Smooth muscle cell (in vitro differentiated cells): ENCODE results near the gene FADD. TPM values are rescaled to one million over a fixed set of nuclear protein-coding genes. Genes with fewer than 3 reads are reported as not detected.
A peak's percentile ranks its signal among the peaks of the same experiment; 100 is the strongest.

Experiments
- DNase-seq: peaks from one replicate; lab custom pipeline; 2025; ENCODE audit not compliant: unreplicated experiment; lab: John Stamatoyannopoulos, UW
- H2AFZ ChIP-seq: fragments of 200-600 bp; sonication (generic); 2 replicates; pipeline ENCODE4 v1.6.0; 2016; ENCODE audit warnings: antibody characterized with exemption, low read depth, mild to moderate bottlenecking
- H3F3A ChIP-seq: fragments of 200-600 bp; sonication (generic); 2 replicates; pipeline ENCODE4 v1.6.0; 2017; ENCODE audit warnings: antibody characterized with exemption, low read depth
- H3K27ac ChIP-seq: fragments of 200-600 bp; sonication (generic); 2 replicates; pipeline ENCODE4 v1.5.1; 2016; ENCODE audit warnings: low read depth, mild to moderate bottlenecking
- H3K27me3 ChIP-seq: fragments of 200-600 bp; sonication (generic); 2 replicates; pipeline ENCODE4 v1.6.1; 2016; ENCODE audit warnings: low read depth, mild to moderate bottlenecking
- H3K36me3 ChIP-seq: fragments of 200-600 bp; sonication (generic); 2 replicates; pipeline ENCODE4 v1.5.1; 2016; ENCODE audit warnings: low read depth
- H3K4me1 ChIP-seq: fragments of 200-600 bp; sonication (generic); 2 replicates; pipeline ENCODE4 v1.5.1; 2016; ENCODE audit warnings: low read depth
- H3K4me2 ChIP-seq: fragments of 200-600 bp; sonication (generic); 2 replicates; pipeline ENCODE4 v1.6.0; 2016; ENCODE audit warnings: mild to moderate bottlenecking
- H3K4me3 ChIP-seq: fragments of 200-600 bp; sonication (generic); 2 replicates; pipeline ENCODE4 v1.5.1; 2016; ENCODE audit warnings: mild to moderate bottlenecking
- H3K79me2 ChIP-seq: fragments of 200-600 bp; sonication (generic); 2 replicates; pipeline ENCODE4 v1.6.0; 2016; ENCODE audit warnings: low read depth, mild to moderate bottlenecking
- H3K9ac ChIP-seq: fragments of 200-600 bp; sonication (generic); 2 replicates; pipeline ENCODE4 v1.6.0; 2016; ENCODE audit warnings: low read depth
- H3K9me3 ChIP-seq: fragments of 200-600 bp; sonication (generic); replicated peaks from 2 replicates; pipeline ENCODE4 v1.5.1; 2016; ENCODE audit warnings: low read depth
- H4K20me1 ChIP-seq: fragments of 200-600 bp; sonication (generic); 2 replicates; pipeline ENCODE4 v1.6.0; 2016; ENCODE audit warnings: low read depth
- CTCF ChIP-seq: fragments of 200-600 bp; sonication (generic); IDR thresholded peaks from 2 replicates; pipeline ENCODE4 v1.5.1; 2017; ENCODE audit warnings: borderline replicate concordance, mild to moderate bottlenecking, antibody characterized with exemption; ENCODE audit not compliant: insufficient read depth, poor library complexity, severe bottlenecking
- WGBS: methylation state at CpG from one replicate; pipeline ENCODE4 v1.1.7; 2016; ENCODE audit warnings: low lambda C conversion rate; 5-methylcytosine and 5-hydroxymethylcytosine counted together
- polyA plus RNA-seq: library from polyadenylated mRNA; unstranded; fragments of >200 nt; fragmentation: Nextera tagmentation; extraction: Ambion mirVana; gene quantifications from 2 replicates; pipeline ENCODE4 v1.2.1, GENCODE V29; 2016
- total RNA-seq: library from RNA; depleted of rRNA; stranded (reverse); fragments of >200 nt; gene quantifications from 2 replicates; pipeline ENCODE4 v1.2.3, GENCODE V29; 2014

The FADD gene
- total and polyA plus RNA-seq, 2 experiments from 2014 or later: 22.2 to 41.3 TPM

- 87% methylated on average over 16 of the region's 16 CpGs for WGBS
- no peak for DNase-seq
- H3F3A ChIP-seq: no peaks in the 10 kb centered on the region
- H3K27me3 ChIP-seq: no peaks in the 10 kb centered on the region
- no peak overlapping the region for H3K4me2 ChIP-seq
- H3K27ac ChIP-seq: no peak overlapping the region
- no peak for TF ChIP-seq CTCF
- H3K4me1 ChIP-seq: no peaks in the 10 kb centered on the region
- no peak overlapping the region for H3K4me3 ChIP-seq
- no peak overlapping the region for H3K9ac ChIP-seq
- no peaks in the 10 kb centered on the region for H3K79me2 ChIP-seq
- no peaks in the 10 kb centered on the region for H3K9me3 ChIP-seq
- no peaks in the 10 kb centered on the region for H3K36me3 ChIP-seq
- no peak overlapping the region for H2AFZ ChIP-seq
- H4K20me1 ChIP-seq: no peaks in the 10 kb centered on the region
These were observed 37.2 kb downstream of the FADD start for GRCh38 chr11:70240337-70240736.

GRCh38 chr11:70241709-70242108 lies 38.6 kb downstream of the FADD start:
- H3K79me2 ChIP-seq: no peaks in the 10 kb centered on the region
- no peaks in the 10 kb centered on the region for H4K20me1 ChIP-seq
- H3K9me3 ChIP-seq: no peaks in the 10 kb centered on the region
- H3K4me3 ChIP-seq: no peak overlapping the region
- no peak for TF ChIP-seq CTCF
- H3K27ac ChIP-seq: no peak overlapping the region
- H3F3A ChIP-seq: no peaks in the 10 kb centered on the region
- DNase-seq: no peak
- no peak overlapping the region for H3K9ac ChIP-seq
- H2AFZ ChIP-seq: no peak overlapping the region
- H3K4me2 ChIP-seq: no peak overlapping the region
- H3K4me1 ChIP-seq: no peaks in the 10 kb centered on the region
- no peaks in the 10 kb centered on the region for H3K27me3 ChIP-seq
- WGBS: 87% methylated on average over 3 of the region's 3 CpGs
- H3K36me3 ChIP-seq: no peaks in the 10 kb centered on the region

GRCh38 chr11:70242885-70243284 lies 39.8 kb downstream of the FADD start:
- H3K4me3 ChIP-seq: no peak overlapping the region
- H3K4me1 ChIP-seq: no peaks in the 10 kb centered on the region
- H3K4me2 ChIP-seq: no peak overlapping the region
- H4K20me1 ChIP-seq: no peaks in the 10 kb centered on the region
- no peaks in the 10 kb centered on the region for H3K79me2 ChIP-seq
- no peaks in the 10 kb centered on the region for H3F3A ChIP-seq
- no peak overlapping the region for H2AFZ ChIP-seq
- TF ChIP-seq CTCF: no peak
- DNase-seq: no peak
- H3K27ac ChIP-seq: no peak overlapping the region
- H3K27me3 ChIP-seq: no peaks in the 10 kb centered on the region
- no peaks in the 10 kb centered on the region for H3K36me3 ChIP-seq
- no peaks in the 10 kb centered on the region for H3K9me3 ChIP-seq
- H3K9ac ChIP-seq: no peak overlapping the region
- WGBS: 85% methylated on average over 4 of the region's 4 CpGs

- Histone ChIP-seq H2AFZ (no peak overlapping the region), H3K27me3 (no peaks in the 10 kb centered on the region), H3F3A (no peaks in the 10 kb centered on the region), H3K4me2 (peak overlapping the region; percentile 22), H3K79me2 (no peaks in the 10 kb centered on the region), H3K9me3 (no peaks in the 10 kb centered on the region), H3K4me1 (no peaks in the 10 kb centered on the region), H3K36me3 (no peaks in the 10 kb centered on the region), H4K20me1 (no peaks in the 10 kb centered on the region), H3K4me3 (no peak overlapping the region), H3K9ac (peak overlapping the region; percentile 28), H3K27ac (peak overlapping the region; percentile 85)
- no peak for DNase-seq
- no peak for TF ChIP-seq CTCF
- 77% methylated on average over 15 of the region's 15 CpGs for WGBS
These were observed 41.0 kb downstream of the FADD start for GRCh38 chr11:70243912-70244652.
